GM19351 (cell line): ENCODE measurements around the gene ALOX15B.
"Not testable (repeated sequence)": the region's sequence is repeated elsewhere in the genome, so short reads cannot be mapped to it uniquely, and the experiment has no call there.

Source experiments
- ATAC-seq: cut with Tn5 transposase; IDR thresholded peaks from one replicate; pipeline ENCODE4 v1.9.1; 2021; ENCODE audit warnings: mild to moderate bottlenecking, moderate library complexity; ENCODE audit not compliant: unreplicated experiment

Gene ALOX15B

DNA sequence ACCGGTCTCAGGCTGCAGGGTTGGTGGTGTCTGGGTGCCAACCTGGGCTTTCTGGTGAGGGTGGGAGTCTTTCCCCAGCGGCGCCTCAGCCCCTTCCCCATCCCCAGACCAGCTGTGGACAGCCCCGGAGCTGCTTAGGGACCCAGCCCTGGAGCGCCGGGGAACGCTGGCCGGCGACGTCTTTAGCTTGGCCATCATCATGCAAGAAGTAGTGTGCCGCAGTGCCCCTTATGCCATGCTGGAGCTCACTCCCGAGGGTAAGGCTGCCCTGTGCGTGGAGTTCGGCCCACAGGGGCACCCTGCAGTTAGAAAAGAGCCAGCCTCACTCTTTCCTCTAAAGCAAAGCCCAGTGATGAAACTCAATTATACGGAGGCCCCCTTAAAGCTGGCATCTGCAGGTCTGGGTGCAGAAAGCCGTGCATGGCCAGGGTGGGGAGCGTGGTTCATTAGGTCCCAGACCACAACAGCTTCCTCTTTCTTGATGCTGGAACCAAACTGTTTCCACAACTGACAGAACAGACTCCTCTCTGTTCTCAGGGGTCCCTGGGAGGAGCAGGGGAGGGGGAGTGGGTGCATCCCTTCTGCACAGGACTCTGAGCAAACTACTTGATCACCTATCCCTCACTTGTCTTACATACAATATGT is 25.7 kb upstream of the ALOX15B start:
- ATAC-seq: no peak

DNA sequence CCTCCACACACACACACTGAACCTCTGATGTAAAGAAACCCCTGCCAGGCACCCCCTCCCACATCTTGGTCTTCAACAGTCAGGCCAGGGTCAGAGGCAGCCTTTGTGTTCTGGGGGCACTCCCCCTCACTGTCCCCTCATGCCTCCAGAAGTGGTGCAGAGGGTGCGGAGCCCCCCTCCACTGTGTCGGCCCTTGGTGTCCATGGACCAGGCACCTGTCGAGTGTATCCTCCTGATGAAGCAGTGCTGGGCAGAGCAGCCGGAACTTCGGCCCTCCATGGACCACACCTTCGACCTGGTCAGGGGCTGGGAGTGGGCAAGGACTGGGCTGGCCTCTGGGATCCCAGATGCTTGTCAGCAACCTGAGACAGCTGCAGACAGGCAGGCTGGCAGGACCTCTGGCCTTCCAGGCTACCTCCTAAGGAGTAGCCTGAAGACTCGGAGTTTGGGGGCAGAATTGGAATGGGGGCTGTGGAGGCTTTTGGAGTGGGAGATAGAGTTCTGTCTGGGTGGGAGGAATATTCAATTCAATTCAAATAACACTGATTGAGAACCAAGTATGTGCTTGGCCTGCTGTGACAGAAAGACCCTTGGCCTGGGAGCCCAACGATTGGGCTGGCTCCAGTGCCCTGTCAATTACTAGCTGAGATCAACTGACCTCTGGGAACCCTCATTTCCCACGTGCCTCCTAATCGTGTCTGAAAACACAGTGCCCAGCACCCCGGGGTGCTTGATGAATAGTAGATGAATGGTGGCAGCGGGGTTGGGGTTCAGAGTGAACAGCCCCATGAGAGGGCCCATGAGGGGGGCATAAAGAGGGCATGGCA is 24.9 kb upstream of the ALOX15B start:
- no peak for ATAC-seq

- no peak for ATAC-seq
Measured at GRCh38 chr17:8014558-8014850, 24.4 kb upstream of the ALOX15B start.

DNA sequence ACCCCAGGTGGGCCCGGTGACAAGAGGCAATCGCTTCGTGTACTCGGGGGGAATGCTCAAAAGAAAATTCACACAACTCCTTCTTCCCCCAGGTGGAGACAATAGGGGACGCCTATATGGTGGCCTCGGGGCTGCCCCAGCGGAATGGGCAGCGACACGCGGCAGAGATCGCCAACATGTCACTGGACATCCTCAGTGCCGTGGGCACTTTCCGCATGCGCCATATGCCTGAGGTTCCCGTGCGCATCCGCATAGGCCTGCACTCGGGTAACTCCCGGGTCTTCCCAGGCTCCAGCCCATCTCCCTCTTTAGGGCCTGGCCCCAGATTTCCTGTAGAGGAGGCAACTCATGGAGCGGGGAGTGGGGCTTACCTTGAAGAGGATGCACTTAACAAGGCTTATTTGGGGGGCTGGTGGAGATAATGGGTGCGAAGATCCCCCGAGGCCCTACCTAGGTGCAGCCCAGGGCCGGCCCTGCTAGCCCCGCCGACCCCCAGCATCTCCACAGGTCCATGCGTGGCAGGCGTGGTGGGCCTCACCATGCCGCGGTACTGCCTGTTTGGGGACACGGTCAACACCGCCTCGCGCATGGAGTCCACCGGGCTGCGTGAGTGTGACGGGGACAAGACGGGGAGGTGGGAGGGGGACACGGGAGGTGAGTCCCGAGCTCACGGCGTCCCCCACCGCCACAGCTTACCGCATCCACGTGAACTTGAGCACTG is 23.5 kb upstream of the ALOX15B start:
- no peak for ATAC-seq

DNA sequence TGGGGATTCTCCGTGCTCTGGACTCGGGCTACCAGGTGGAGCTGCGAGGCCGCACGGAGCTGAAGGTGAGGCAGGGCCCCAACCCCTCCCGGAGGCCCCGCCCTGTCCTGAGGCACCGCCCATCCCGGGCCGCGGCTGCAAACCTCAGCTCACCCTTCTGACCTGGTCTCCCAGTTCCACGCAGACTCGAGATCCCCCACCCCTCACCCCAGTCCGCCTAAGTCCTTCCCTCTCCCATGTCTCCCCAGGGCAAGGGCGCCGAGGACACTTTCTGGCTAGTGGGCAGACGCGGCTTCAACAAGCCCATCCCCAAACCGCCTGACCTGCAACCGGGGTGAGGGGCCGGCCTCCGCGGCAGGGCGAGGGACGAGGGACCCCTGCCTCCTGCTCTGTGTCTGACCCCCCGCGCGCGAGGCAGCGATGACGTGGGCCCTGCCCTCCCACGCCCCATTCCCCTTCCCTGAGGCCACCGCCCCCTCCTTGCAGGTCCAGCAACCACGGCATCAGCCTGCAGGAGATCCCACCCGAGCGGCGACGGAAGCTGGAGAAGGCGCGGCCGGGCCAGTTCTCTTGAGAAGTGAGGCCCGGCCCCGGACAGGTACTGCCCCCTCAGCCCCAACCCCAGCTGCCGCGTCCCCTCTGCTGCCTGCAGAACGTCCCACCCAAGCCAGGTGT is 22.8 kb upstream of the ALOX15B start:
- no peak for ATAC-seq

DNA sequence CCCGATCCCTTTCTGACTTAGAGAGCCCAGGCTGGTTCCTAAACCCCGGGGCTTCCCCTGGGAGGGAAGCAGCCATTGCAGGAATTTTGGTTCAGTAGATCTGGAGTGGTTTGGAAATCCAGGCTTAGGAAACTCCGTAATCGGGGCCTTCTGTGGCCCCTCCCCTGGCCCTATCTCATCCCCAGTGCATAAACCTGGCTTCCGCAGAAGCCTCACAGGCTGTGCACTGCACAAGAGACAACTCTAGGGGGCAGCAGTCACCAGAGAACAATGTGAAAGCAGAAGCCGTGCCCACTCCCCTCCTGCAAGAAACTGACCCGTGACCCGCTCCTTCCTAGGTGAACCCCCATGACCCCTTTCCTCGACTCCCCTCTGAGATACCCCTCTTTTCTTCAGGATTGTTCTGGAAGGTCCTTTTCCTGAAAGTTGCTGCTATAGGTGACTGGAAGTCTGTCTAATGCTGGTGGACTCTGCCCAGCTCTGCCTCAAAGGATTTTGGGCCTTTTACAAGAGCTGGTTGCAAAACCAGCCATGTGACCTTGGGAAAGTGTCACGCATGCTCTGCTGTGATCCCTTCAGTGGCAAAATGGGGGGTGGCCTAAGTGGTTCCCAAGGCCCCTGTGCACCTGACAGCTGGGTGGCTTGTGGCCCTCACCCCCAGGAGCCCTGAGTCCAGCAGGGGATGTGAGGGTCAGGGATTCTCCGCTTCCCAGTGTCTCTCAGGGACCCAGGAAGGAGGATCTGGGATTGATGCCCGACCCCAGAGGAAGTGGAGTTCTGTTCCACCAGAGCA is 22.0 kb upstream of the ALOX15B start:
- no peak for ATAC-seq

- ATAC-seq: no peak
Measured at GRCh38 chr17:8018436-8018835, 20.4 kb upstream of the ALOX15B start.

DNA sequence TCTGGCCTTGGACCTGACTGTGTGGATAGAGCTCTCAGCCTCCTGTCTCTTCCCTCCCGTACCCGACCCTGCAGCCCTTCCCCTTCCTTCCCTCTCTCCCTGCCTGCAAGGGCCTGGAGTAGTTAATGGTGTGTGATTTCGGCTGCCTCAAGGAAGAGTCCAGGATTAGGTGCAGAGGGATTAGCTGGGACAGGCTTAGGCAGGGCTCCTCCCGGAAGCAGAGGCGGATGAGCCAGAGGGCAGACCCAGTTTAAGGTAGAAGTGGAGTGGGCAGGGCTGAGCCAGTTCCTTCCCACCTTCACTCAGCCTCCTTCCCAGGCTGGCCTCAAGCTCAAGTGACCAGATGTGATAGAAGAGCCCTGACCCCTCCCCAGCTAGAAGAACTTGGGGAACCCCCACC is 19.7 kb upstream of the ALOX15B start:
- ATAC-seq: no peak

DNA sequence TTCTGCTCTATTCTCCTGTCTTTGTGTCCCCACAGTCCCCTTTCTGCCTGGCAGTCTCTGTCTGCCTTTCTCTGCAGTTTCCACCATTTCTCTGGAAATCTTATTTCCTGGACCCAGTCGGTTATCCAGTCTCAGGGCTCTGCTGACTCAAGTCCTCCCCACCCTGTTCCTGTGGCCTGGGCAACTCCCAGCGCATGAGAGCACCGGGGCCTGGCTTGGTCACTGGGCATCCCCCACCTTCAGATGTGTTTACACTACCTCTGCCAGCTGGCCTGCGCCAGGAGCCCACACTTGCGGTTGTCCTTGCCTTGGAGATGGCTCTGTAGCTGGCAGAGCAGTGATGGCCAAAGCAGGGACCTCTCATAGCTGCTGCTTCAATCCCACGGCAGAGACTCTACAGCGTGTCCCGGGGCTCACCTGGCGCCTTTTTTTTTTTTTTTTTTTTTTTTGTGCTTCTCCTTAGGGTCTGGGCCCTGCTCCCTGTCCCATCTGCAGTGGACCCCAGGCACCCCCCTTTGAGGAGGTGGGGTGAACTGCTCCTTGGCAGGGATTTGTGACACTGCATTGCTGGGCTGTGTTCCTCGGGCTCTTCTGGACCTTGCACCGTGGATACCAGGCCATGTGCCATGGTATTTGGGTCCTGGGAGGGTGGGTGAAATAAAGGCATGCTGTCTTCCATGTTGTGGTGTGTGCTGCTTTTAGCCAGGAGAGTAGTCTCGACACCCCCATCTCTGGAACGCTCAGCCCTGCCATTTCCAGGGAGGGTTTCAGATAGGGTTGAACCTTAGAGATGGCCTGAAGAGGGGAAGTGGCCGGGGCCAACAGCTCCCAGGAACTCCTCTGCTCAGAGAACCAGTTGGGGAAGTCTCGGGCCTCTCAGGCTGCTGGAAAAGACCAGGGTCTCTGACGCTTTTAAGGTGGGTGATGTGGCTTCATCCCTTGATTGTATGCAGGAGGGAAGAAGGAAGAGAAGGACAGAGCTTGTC is 18.9 kb upstream of the ALOX15B start:
- ATAC-seq: no peak

- no peak for ATAC-seq
Measured at GRCh38 chr17:8020776-8021564, 17.9 kb upstream of the ALOX15B start.

- no peak for ATAC-seq
Measured at GRCh38 chr17:8021565-8022359, 17.1 kb upstream of the ALOX15B start.

- ATAC-seq: no peak
Measured at GRCh38 chr17:8022360-8023003, 16.4 kb upstream of the ALOX15B start.

- not testable (repeated sequence) for ATAC-seq
Measured at GRCh38 chr17:8024161-8024560, 14.7 kb upstream of the ALOX15B start.

DNA sequence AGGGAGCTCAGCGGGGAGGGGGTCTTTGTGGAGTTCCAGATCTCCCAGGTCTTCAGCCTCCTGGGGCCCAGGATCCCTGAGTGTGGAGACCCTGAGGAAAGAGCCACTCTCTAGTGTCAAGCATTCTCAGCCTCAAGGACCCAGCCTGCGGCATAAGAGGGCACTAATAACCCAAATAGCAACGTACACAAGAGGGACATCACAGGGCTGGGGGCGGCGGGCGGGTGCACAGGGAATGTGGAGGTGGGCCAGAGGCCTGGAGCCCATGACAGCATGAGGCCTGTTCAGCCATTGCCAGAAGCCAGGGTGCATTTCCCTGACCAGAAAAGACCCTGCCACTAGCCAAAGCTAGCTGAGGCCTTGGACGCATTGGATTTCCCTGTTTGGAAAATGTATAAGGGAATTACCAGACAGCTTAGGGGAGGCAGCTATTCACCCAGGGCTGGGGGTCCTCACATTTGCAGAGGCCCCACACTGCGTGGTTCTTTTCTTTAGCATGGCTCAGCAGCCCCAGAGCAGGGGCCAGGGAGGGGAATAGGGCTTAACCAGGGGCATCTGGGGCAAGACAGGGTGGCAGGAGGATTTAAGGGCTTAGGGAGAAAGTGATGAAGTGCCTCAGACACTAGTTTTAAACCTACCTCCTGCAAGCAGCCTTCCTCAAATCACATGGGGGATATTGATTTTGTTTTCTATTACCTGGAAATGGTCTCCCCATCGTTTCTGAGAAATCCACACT is 13.5 kb upstream of the ALOX15B start:
- no peak for ATAC-seq

GRCh38 chr17:8029121-8029520 is 9.7 kb upstream of the ALOX15B start:
- ATAC-seq: no peak

- no peak for ATAC-seq
Measured at GRCh38 chr17:8031261-8031661, 7.6 kb upstream of the ALOX15B start.

- ATAC-seq: no peak
Measured at GRCh38 chr17:8031950-8032349, 6.9 kb upstream of the ALOX15B start.
